Effector CD4-positive, alpha-beta T cell (primary cell): ENCODE data around the gene ZNF384.

Source experiments
- DNase-seq: peaks from one replicate; pipeline ENCODE4 v3.0.0-alpha.2; 2020

ZNF384 gene

GRCh38 chr12:6699259-6699988, 10.2 kb upstream of the ZNF384 start:
- DNase-seq: no peak

GRCh38 chr12:6698352-6699046, 9.3 kb upstream of the ZNF384 start:
- DNase-seq: no peak

- DNase-seq: no peak
Observed at GRCh38 chr12:6697584-6698351, 8.6 kb upstream of the ZNF384 start.

GRCh38 chr12:6696690-6697583, 7.8 kb upstream of the ZNF384 start:
- DNase-seq: no peak

- DNase-seq: no peak
Observed at GRCh38 chr12:6695313-6696045, 6.3 kb upstream of the ZNF384 start.

GRCh38 chr12:6694701-6695100, 5.5 kb upstream of the ZNF384 start:
- no peak for DNase-seq

- DNase-seq: no peak
Observed at GRCh38 chr12:6693832-6694355, 4.7 kb upstream of the ZNF384 start.

- no peak for DNase-seq
Observed at GRCh38 chr12:6692888-6693287, 3.7 kb upstream of the ZNF384 start.

- DNase-seq: no peak
Observed at GRCh38 chr12:6691473-6691872, 2.3 kb upstream of the ZNF384 start.

GRCh38 chr12:6688543-6688998, 604 bp downstream of the ZNF384 start:
- peak; percentile 25 for DNase-seq

- DNase-seq: no peak
Observed at GRCh38 chr12:6685814-6686213, 3.4 kb downstream of the ZNF384 start.

GRCh38 chr12:6684609-6685008, 4.6 kb downstream of the ZNF384 start:
- peak; percentile 30 for DNase-seq

GRCh38 chr12:6676962-6677361, 12.2 kb downstream of the ZNF384 start:
- DNase-seq: no peak

- DNase-seq: no peak
Observed at GRCh38 chr12:6672143-6672542, 17.0 kb downstream of the ZNF384 start.

- DNase-seq: no peak
Observed at GRCh38 chr12:6667559-6668210, 21.5 kb downstream of the ZNF384 start.

- no peak for DNase-seq
Observed at GRCh38 chr12:6666211-6666610, 23.0 kb downstream of the ZNF384 start.

- DNase-seq: no peak
Observed at GRCh38 chr12:6664902-6665301, 24.3 kb downstream of the ZNF384 start.

- DNase-seq: peak; percentile 96
Observed at GRCh38 chr12:6662906-6663742, 26.1 kb downstream of the ZNF384 start, which contains the start of gene ING4. Gene ING4, minus strand, starts transcription at chr12:6663119. Its CDS starts 18 bp downstream, at chr12:6663101.

- DNase-seq: no peak
Observed at GRCh38 chr12:6662602-6662905, 26.6 kb downstream of the ZNF384 start.

GRCh38 chr12:6653987-6654386, 35.2 kb downstream of the ZNF384 start:
- no peak for DNase-seq
